A673 (cell line): Measurements from ENCODE around the gene NMT1. TPM values are rescaled to one million over a fixed set of nuclear protein-coding genes. Genes with fewer than 3 reads are reported as not detected.

ENCODE experiments used
- BruUV-seq: library from RNA; stranded (reverse); fragments of 400-500 nt; replicated peaks from 2 replicates; lab custom pipeline; 2021; lab: Mats Ljungman, UMichigan
- CTCF ChIA-PET: fragments of 300-600 bp; sonication (Branson Sonifier 250); formaldehyde crosslinking; loops from one replicate; lab custom pipeline; 2022; ENCODE audit warnings: antibody characterized with exemption; lab: Charles Lee
- POLR2A ChIA-PET: fragments of 300-600 bp; sonication (Branson Sonifier 250); formaldehyde crosslinking; loops from one replicate; lab custom pipeline; 2022; ENCODE audit warnings: antibody characterized with exemption; ENCODE audit not compliant: low non-redundant PET; lab: Charles Lee
- DNase-seq: peaks from one replicate; pipeline ENCODE4 v3.0.0-alpha.2; 2015; ENCODE audit warnings: low spot score
- H3K27ac ChIP-seq: fragments of 200-600 bp; sonication (generic); 2 replicates; pipeline ENCODE4 v1.5.1; 2016; ENCODE audit warnings: mixed run types, low read depth, mild to moderate bottlenecking, mixed read lengths, antibody characterized with exemption, low read length; ENCODE audit not compliant: poor library complexity, severe bottlenecking
- H3K27me3 ChIP-seq: fragments of 200-600 bp; sonication (generic); replicated peaks from 2 replicates; pipeline ENCODE4 v1.6.1; 2017; ENCODE audit warnings: mixed run types, low read depth, mild to moderate bottlenecking, mixed read lengths, antibody characterized with exemption, low read length; ENCODE audit not compliant: insufficient read depth, poor library complexity
- H3K36me3 ChIP-seq: fragments of 200-600 bp; sonication (generic); 2 replicates; pipeline ENCODE4 v1.6.1; 2016; ENCODE audit warnings: mixed run types, mild to moderate bottlenecking, mixed read lengths, antibody characterized with exemption, low read length; ENCODE audit not compliant: insufficient read depth, poor library complexity, severe bottlenecking
- H3K4me1 ChIP-seq: fragments of 200-600 bp; sonication (generic); 2 replicates; pipeline ENCODE4 v1.6.1; 2017; ENCODE audit warnings: mixed run types, mild to moderate bottlenecking, mixed read lengths, antibody characterized with exemption, low read length; ENCODE audit not compliant: insufficient read depth, poor library complexity, severe bottlenecking
- H3K4me3 ChIP-seq: fragments of 200-600 bp; sonication (generic); 2 replicates; pipeline ENCODE4 v1.5.1; 2016; ENCODE audit warnings: low read depth, mixed run types, mild to moderate bottlenecking, mixed read lengths, low read length; ENCODE audit not compliant: poor library complexity, severe bottlenecking
- H3K9me3 ChIP-seq: fragments of 200-600 bp; sonication (generic); 2 replicates; pipeline ENCODE4 v1.6.1; 2016; ENCODE audit warnings: mixed run types, low read depth, mild to moderate bottlenecking, mixed read lengths, antibody characterized with exemption, low read length; ENCODE audit not compliant: poor library complexity, severe bottlenecking
- EZH2 ChIP-seq: fragments of 200-600 bp; sonication (generic); IDR thresholded peaks from 2 replicates; pipeline ENCODE4 v1.6.1; 2017; ENCODE audit warnings: borderline replicate concordance, low read depth, mild to moderate bottlenecking, mixed read lengths, antibody characterized with exemption, low read length; ENCODE audit not compliant: poor library complexity, severe bottlenecking
- intact Hi-C: fragments of 100-400 bp; cut with micrococcal nuclease; formaldehyde crosslinking; loops from one replicate; pipeline ENCODE4 v1.10.0; 2022; ENCODE audit not compliant: unreplicated experiment
- total RNA-seq: library from RNA; stranded (reverse); gene quantifications from 2 replicates; pipeline ENCODE4 v1.2.3, GENCODE V29; 2021
- TF ChIP-seq, protein P1 (sequence below): fragments of 300-800, 200-600 bp; sonication (generic); conservative IDR thresholded peaks from 2 replicates; pipeline ENCODE4 v1.5.1; 2017; ENCODE audit warnings: low read depth, mild to moderate bottlenecking, antibody characterized with exemption, low read length, moderate library complexity, mixed read lengths

The NMT1 gene
- total RNA-seq, 1 experiment from 2014 or later = 108 TPM

DNA sequence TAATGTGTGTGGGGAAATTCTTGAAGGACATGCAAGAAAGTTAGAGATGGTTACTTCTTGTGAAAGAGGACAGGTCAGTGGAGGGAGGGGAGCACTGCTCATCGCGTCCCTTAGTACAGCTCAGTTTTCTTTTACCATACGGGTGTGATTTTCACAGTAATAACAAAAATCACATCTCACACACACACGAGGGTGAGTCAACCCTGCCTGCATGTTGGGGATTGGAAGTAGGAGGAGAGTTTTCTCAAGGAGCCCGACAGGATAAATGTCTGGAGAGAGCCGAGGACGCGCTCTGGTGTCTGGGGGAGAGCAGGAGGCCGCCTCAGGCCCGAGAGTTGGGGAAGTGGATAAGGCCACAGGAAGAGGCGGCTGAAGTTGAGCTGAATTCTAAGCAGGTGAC, 54.8 kb downstream of the NMT1 start:
- intact Hi-C loops = no loop called here
- Histone ChIP-seq H3K9me3 (no peaks in the 10 kb centered on the region), H3K4me3 (no peak overlapping the region), H3K27ac (no peak overlapping the region), H3K4me1 (no peaks in the 10 kb centered on the region), H3K36me3 (no peaks in the 10 kb centered on the region), H3K27me3 (no peaks in the 10 kb centered on the region)
- ChIA-PET POLR2A (no interaction called here), CTCF (no interaction called here)
- no peak for DNase-seq
- BruUV-seq = no TSS peak
- TF ChIP-seq, protein P1, sequence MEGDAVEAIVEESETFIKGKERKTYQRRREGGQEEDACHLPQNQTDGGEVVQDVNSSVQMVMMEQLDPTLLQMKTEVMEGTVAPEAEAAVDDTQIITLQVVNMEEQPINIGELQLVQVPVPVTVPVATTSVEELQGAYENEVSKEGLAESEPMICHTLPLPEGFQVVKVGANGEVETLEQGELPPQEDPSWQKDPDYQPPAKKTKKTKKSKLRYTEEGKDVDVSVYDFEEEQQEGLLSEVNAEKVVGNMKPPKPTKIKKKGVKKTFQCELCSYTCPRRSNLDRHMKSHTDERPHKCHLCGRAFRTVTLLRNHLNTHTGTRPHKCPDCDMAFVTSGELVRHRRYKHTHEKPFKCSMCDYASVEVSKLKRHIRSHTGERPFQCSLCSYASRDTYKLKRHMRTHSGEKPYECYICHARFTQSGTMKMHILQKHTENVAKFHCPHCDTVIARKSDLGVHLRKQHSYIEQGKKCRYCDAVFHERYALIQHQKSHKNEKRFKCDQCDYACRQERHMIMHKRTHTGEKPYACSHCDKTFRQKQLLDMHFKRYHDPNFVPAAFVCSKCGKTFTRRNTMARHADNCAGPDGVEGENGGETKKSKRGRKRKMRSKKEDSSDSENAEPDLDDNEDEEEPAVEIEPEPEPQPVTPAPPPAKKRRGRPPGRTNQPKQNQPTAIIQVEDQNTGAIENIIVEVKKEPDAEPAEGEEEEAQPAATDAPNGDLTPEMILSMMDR = no peak
- TF ChIP-seq EZH2 = no peak

DNA sequence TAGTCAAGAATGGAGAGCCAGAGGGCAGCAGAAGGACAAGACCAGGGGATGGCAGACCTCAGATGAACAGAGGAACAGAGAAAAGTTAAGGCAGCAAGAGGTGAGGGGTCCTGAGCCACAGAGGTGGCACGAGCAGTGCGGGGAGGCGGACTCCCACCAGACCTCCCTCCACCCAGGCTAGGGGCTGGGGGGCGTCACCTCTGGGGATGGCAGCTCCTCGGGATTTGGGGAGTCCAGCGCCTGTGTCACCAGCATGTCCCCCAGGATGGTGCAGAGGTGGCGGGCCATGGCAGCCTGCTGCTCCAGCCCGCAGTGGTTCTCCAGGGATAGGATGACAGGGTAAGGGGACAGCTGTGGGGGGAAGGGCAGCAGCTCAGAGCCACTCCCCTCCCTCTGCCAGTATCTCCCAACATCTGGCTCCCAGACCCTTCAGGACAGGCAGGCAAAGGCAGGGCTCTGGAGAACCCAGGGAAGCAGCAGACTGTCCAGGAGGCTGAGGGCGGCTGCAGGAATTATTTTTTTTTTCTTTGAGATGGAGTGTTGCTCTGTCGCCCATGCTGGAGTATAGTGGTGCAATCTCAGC, 55.4 kb downstream of the NMT1 start:
- Histone ChIP-seq H3K9me3 (no peaks in the 10 kb centered on the region), H3K36me3 (no peaks in the 10 kb centered on the region), H3K4me1 (no peaks in the 10 kb centered on the region), H3K4me3 (no peak overlapping the region), H3K27me3 (no peaks in the 10 kb centered on the region), H3K27ac (no peak overlapping the region)
- no peak for DNase-seq
- ChIA-PET POLR2A (no interaction called here), CTCF (no interaction called here)
- no TSS peak for BruUV-seq
- intact Hi-C loops = no loop called here
- TF ChIP-seq, protein P1 = no peak
- no peak for TF ChIP-seq EZH2

DNA sequence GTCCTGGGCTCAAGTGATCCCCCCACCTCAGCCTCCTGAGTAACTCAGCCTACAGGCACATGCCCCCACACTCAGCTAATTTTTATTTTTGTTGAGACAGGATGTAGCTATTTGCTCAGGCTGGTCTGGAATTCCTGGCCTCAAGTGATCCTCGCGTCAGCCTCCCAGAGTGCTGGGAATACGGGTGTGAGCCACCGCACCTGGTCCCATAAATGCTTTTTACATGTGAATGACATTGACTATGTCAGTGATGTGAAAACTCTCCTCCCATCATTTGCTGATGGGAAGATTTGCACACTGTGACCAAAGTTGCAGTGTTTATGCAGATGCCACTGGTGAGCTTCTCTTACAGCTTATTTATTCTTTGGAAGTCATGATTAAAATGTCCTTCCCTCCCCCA, 56.2 kb downstream of the NMT1 start:
- ChIA-PET POLR2A (no interaction called here), CTCF (no interaction called here)
- Histone ChIP-seq H3K27me3 (no peaks in the 10 kb centered on the region), H3K4me3 (no peak overlapping the region), H3K9me3 (no peaks in the 10 kb centered on the region), H3K27ac (no peak overlapping the region), H3K36me3 (no peaks in the 10 kb centered on the region), H3K4me1 (no peaks in the 10 kb centered on the region)
- no peak for DNase-seq
- intact Hi-C loops = no loop called here
- no TSS peak for BruUV-seq
- TF ChIP-seq EZH2 = no peak
- TF ChIP-seq, protein P1 = no peak
